Ishikawa (cell line): ENCODE results near the gene LMOD3.

Source experiments
- CEBPB ChIP-seq: IDR thresholded peaks from 2 replicates; pipeline ENCODE4 v1.6.1; 2012
- CREB1 ChIP-seq: IDR thresholded peaks from 2 replicates; pipeline ENCODE4 v1.6.1; 2012; ENCODE audit warnings: low read depth
- EGR1 ChIP-seq: IDR thresholded peaks from 2 replicates; pipeline ENCODE4 v1.6.1; 2012
- EP300 ChIP-seq: IDR thresholded peaks from 2 replicates; pipeline ENCODE4 v1.6.1; 2012; ENCODE audit warnings: borderline replicate concordance
- FOXM1 ChIP-seq: IDR thresholded peaks from 2 replicates; pipeline ENCODE4 v1.6.1; 2012; ENCODE audit warnings: low read depth, borderline replicate concordance
- MAX ChIP-seq: IDR thresholded peaks from 2 replicates; pipeline ENCODE4 v1.6.1; 2012
- NFIC ChIP-seq: IDR thresholded peaks from 2 replicates; pipeline ENCODE4 v1.6.1; 2012
- RAD21 ChIP-seq: IDR thresholded peaks from 2 replicates; pipeline ENCODE4 v1.6.1; 2012; ENCODE audit warnings: low read depth
- REST ChIP-seq: IDR thresholded peaks from 2 replicates; pipeline ENCODE4 v1.6.1; 2012; ENCODE audit warnings: low read depth, mild to moderate bottlenecking
- TAF1 ChIP-seq: IDR thresholded peaks from 2 replicates; pipeline ENCODE4 v1.6.1; 2012; ENCODE audit warnings: low read depth, mild to moderate bottlenecking
- TCF12 ChIP-seq: IDR thresholded peaks from 2 replicates; pipeline ENCODE4 v1.6.1; 2012; ENCODE audit warnings: low read depth
- TEAD4 ChIP-seq: IDR thresholded peaks from 2 replicates; pipeline ENCODE4 v1.6.1; 2012
- USF1 ChIP-seq: IDR thresholded peaks from 2 replicates; pipeline ENCODE4 v1.6.1; 2012
- YY1 ChIP-seq: IDR thresholded peaks from 2 replicates; pipeline ENCODE4 v1.6.1; 2012; ENCODE audit warnings: low read depth
- ZBTB7A ChIP-seq: IDR thresholded peaks from 2 replicates; pipeline ENCODE4 v1.6.1; 2012; ENCODE audit warnings: low read depth

LMOD3 gene

GRCh38 chr3:69094467-69095205, 27.8 kb downstream of the LMOD3 start:
- TF ChIP-seq EGR1: no peak
- TF ChIP-seq YY1: no peak
- TF ChIP-seq TAF1: no peak
- no peak for TF ChIP-seq EP300
- no peak for TF ChIP-seq FOXM1
- no peak for TF ChIP-seq TCF12
- TF ChIP-seq CREB1: no peak
- TF ChIP-seq MAX: no peak
- no peak for TF ChIP-seq NFIC
- no peak for TF ChIP-seq USF1
- no peak for TF ChIP-seq ZBTB7A
- TF ChIP-seq TEAD4: no peak
- no peak for TF ChIP-seq CEBPB
- TF ChIP-seq RAD21: no peak

- TF ChIP-seq TAF1: no peak
- TF ChIP-seq ZBTB7A: no peak
- TF ChIP-seq NFIC: no peak
- TF ChIP-seq CEBPB: no peak
Measured at GRCh38 chr3:69092030-69092516, 30.3 kb downstream of the LMOD3 start.

- no peak for TF ChIP-seq CREB1
Measured at GRCh38 chr3:69091389-69092029, 30.9 kb downstream of the LMOD3 start.

- TF ChIP-seq TEAD4 (no peak), MAX (no peak), TAF1 (no peak), FOXM1 (no peak)
Measured at GRCh38 chr3:69090021-69090420, 32.4 kb downstream of the LMOD3 start.

- TF ChIP-seq REST: no peak
- no peak for TF ChIP-seq CREB1
- TF ChIP-seq TCF12: no peak
- TF ChIP-seq TEAD4: no peak
- TF ChIP-seq TAF1: no peak
- TF ChIP-seq RAD21: no peak
- no peak for TF ChIP-seq EGR1
- no peak for TF ChIP-seq EP300
Measured at GRCh38 chr3:69088063-69088462, 34.3 kb downstream of the LMOD3 start.

- no peak for TF ChIP-seq NFIC
- no peak for TF ChIP-seq EGR1
- TF ChIP-seq USF1: no peak
- no peak for TF ChIP-seq TEAD4
- no peak for TF ChIP-seq YY1
- TF ChIP-seq TCF12: no peak
- TF ChIP-seq RAD21: no peak
- no peak for TF ChIP-seq TAF1
- no peak for TF ChIP-seq CEBPB
- TF ChIP-seq FOXM1: no peak
- TF ChIP-seq ZBTB7A: no peak
- TF ChIP-seq MAX: no peak
- no peak for TF ChIP-seq CREB1
Measured at GRCh38 chr3:69087030-69087791, 35.2 kb downstream of the LMOD3 start.

- 0 out of 2 replicates have a peak, but pooled peaks have one; percentile 13 for TF ChIP-seq TAF1
- TF ChIP-seq REST: no peak
- 0 out of 2 replicates have a peak, but pooled peaks have one; percentile 7 for TF ChIP-seq MAX
- no peak for TF ChIP-seq EGR1
- no peak for TF ChIP-seq TCF12
- 0 out of 2 replicates have a peak, but pooled peaks have one; percentile 12 for TF ChIP-seq EP300
- TF ChIP-seq YY1: no peak
- no peak for TF ChIP-seq TEAD4
- no peak for TF ChIP-seq USF1
- TF ChIP-seq NFIC: peak; percentile 89
- no peak for TF ChIP-seq ZBTB7A
- no peak for TF ChIP-seq RAD21
- no peak for TF ChIP-seq CEBPB
Measured at GRCh38 chr3:69085833-69086722, 36.3 kb downstream of the LMOD3 start.
